K562 (cell line): ENCODE data around the gene RTCA. TPM values are rescaled to one million over a fixed set of nuclear protein-coding genes. Genes with fewer than 3 reads are reported as not detected.

ENCODE experiments used
- ATAC-seq: fragments of 200-7000 bp; cut with Tn5 transposase; 3 replicates; pipeline ENCODE4 v1.9.1; 2020; ENCODE audit warnings: moderate library complexity
- BruUV-seq: library from RNA; stranded (reverse); fragments of 400-500 nt; replicated peaks from 2 replicates; lab custom pipeline; 2021; lab: Mats Ljungman, UMichigan
- CTCF ChIA-PET: fragments of 300-600 bp; formaldehyde crosslinking; extraction: SDS; loops from one replicate; lab custom pipeline; 2021; ENCODE audit warnings: low intra/inter-chr PET ratio; lab: Yijun Ruan, JAX
- POLR2A ChIA-PET: fragments of 300-600, 350-650 bp; sonication (Branson Sonifier 250); formaldehyde crosslinking; extraction: SDS; loops from one replicate; lab custom pipeline; 2021; ENCODE audit warnings: antibody characterized with exemption, inconsistent platforms; lab: Yijun Ruan, JAX
- DNase-seq, 4 experiments: peaks; one replicate each; pipeline versions ENCODE4 v3.0.0 to v3.0.0-alpha.2; 2011 to 2018; ENCODE audit warnings: low spot score in 3 of 4, mixed read lengths in 3 of 4; ENCODE audit errors: extremely low read depth in 1 of 4
- FAIRE-seq: peaks from 2 replicates; lab custom pipeline; 2011; peaks lifted over from hg19 to GRCh38; lab: Jason Lieb, UNC
- H2AFZ ChIP-seq: 2 replicates; pipeline ENCODE4 v1.6.0; 2011; ENCODE audit warnings: low read depth, low read length, control low read depth, inconsistent platforms
- H3K27ac ChIP-seq: fragments of 200-600 bp; 3 replicates; pipeline ENCODE4 v1.8.0; 2011; ENCODE audit warnings: low read depth, mild to moderate bottlenecking, control low read depth, inconsistent platforms, low read length, moderate library complexity, mixed read lengths; ENCODE audit errors: extremely low read depth
- H3K27me3 ChIP-seq, 2 experiments: fragments of 300-600 bp in 1 of 2; 2 replicates in 1 of 2; 3 replicates in 1 of 2; pipeline versions ENCODE4 v1.6.0 to v1.8.0; 2011; ENCODE audit warnings: inconsistent platforms in 2 of 2, low read length in 2 of 2, mild to moderate bottlenecking in 1 of 2, mixed read lengths in 1 of 2, moderate library complexity in 1 of 2; ENCODE audit not compliant: control insufficient read depth in 2 of 2, insufficient read depth in 2 of 2
- H3K36me3 ChIP-seq: fragments of 300-600 bp; 3 replicates; pipeline ENCODE4 v1.8.0; 2011; ENCODE audit warnings: mild to moderate bottlenecking, low read length, inconsistent platforms; ENCODE audit not compliant: control insufficient read depth, insufficient read depth
- H3K4me1 ChIP-seq, 2 experiments: fragments of 200-600 bp in 1 of 2; replicated peaks in 1 of 2; 2 replicates in 1 of 2; 3 replicates in 1 of 2; pipeline versions ENCODE4 v1.5.1 to v1.8.0; 2011; ENCODE audit warnings: inconsistent platforms in 2 of 2, low read length in 2 of 2, mild to moderate bottlenecking in 1 of 2, mixed read lengths in 1 of 2, moderate library complexity in 1 of 2; ENCODE audit not compliant: control insufficient read depth in 2 of 2, insufficient read depth in 2 of 2
- H3K4me2 ChIP-seq: 2 replicates; pipeline ENCODE4 v1.6.1; 2011; ENCODE audit warnings: low read length, control low read depth, inconsistent platforms, mixed read lengths; ENCODE audit not compliant: insufficient read depth
- H3K4me3 ChIP-seq: fragments of 200-600 bp; sonication (generic), shearing (Covaris generic); 2 replicates; pipeline ENCODE4 v1.5.1; 2016; ENCODE audit warnings: control low read depth, inconsistent platforms
- H3K79me2 ChIP-seq: fragments of 200-600 bp; 3 replicates; pipeline ENCODE4 v1.8.0; 2011; ENCODE audit warnings: low read length, inconsistent platforms; ENCODE audit not compliant: control insufficient read depth, insufficient read depth
- H3K9ac ChIP-seq, 2 experiments: 2 replicates each; pipeline versions ENCODE4 v1.6.0 to v1.6.1; 2011; ENCODE audit warnings: low read depth in 2 of 2, low read length in 2 of 2, control low read depth in 1 of 2, inconsistent platforms in 1 of 2, mild to moderate bottlenecking in 1 of 2, mixed read lengths in 1 of 2; ENCODE audit not compliant: insufficient read depth in 1 of 2
- H3K9me1 ChIP-seq: one replicate; pipeline ENCODE4 v1.6.0; 2011; ENCODE audit warnings: inconsistent platforms, mild to moderate bottlenecking, low read length, moderate library complexity; ENCODE audit not compliant: control insufficient read depth, insufficient read depth
- H3K9me3 ChIP-seq: replicated peaks from 2 replicates; pipeline ENCODE4 v1.5.1; 2011; ENCODE audit warnings: low read depth, low read length, inconsistent platforms; ENCODE audit not compliant: control insufficient read depth, insufficient read depth
- H4K20me1 ChIP-seq: replicated peaks from 2 replicates; pipeline ENCODE4 v1.6.1; 2011; ENCODE audit warnings: low read length, inconsistent platforms, mixed read lengths; ENCODE audit not compliant: control insufficient read depth, insufficient read depth
- BRD9 ChIP-seq: fragments of 450-650 bp; IDR thresholded peaks from 2 replicates; pipeline ENCODE4 v1.6.1; 2018; ENCODE audit warnings: low read depth; ENCODE audit not compliant: partially characterized antibody
- GTF2B ChIP-seq: IDR thresholded peaks from 2 replicates; pipeline ENCODE4 v1.6.1; 2011; ENCODE audit not compliant: insufficient read length; ENCODE audit errors: extremely low read depth
- HNRNPUL1 ChIP-seq: fragments of 200-400 bp; formaldehyde crosslinking; IDR thresholded peaks from 2 replicates; pipeline ENCODE4 v1.6.1; 2017; ENCODE audit warnings: low read length
- ZC3H4 ChIP-seq: sonication (generic); formaldehyde crosslinking; IDR thresholded peaks from 2 replicates; pipeline ENCODE4 v1.9.0; 2021; ENCODE audit warnings: missing genetic modification reagents, borderline replicate concordance
- ZNF561 ChIP-seq: fragments of 450-650 bp; formaldehyde crosslinking; conservative IDR thresholded peaks from 2 replicates; pipeline ENCODE4 v1.4.0; 2020; ENCODE audit warnings: mild to moderate bottlenecking, moderate library complexity
- WGBS: fragments of 100-300 bp; shearing (Covaris generic); methylation state at CpG from one replicate; pipeline ENCODE4 v1.1.6; 2016; ENCODE audit warnings: low coverage, mixed read lengths; ENCODE audit not compliant: insufficient coverage; ENCODE audit errors: missing lambda C conversion rate; 5-methylcytosine and 5-hydroxymethylcytosine counted together
- in situ Hi-C: fragments of 300-500 bp; cut with MboI; formaldehyde crosslinking; loops from 4 replicates; pipeline ENCODE4 v1.15.0; 2018; ENCODE audit warnings: inconsistent platforms, mixed read lengths
- intact Hi-C: fragments of 100-400 bp; cut with micrococcal nuclease; formaldehyde crosslinking; loops from 2 replicates; pipeline ENCODE4 v1.14.2; 2022
- polyA plus RNA-seq, 8 experiments: library from polyadenylated mRNA; depleted of rRNA in 4 of 8; stranded (reverse) in 5 of 8; unstranded in 3 of 8; fragments of >200 nt; fragmentation: Nextera tagmentation in 2 of 8; fragmentation: Illumina TruSeq in 1 of 8; extraction: Ambion mirVana in 2 of 8; extraction: Trizol in 1 of 8; gene quantifications; 2 replicates each; pipeline versions ENCODE4 v1.2.1 to v1.2.3, GENCODE V29; 2011 to 2014; ENCODE audit warnings: inconsistent platforms in 1 of 8, missing spikeins in 1 of 8
- total RNA-seq, 7 experiments: library from RNA; depleted of rRNA in 6 of 7; stranded (reverse); fragments of >200 nt in 6 of 7; fragmentation: Illumina TruSeq in 2 of 7; extraction: Trizol in 2 of 7; gene quantifications; 2 replicates each; pipeline versions ENCODE4 v1.2.1 to v1.2.3, GENCODE V29; 2011 to 2021; ENCODE audit warnings: low replicate concordance in 1 of 7

Gene RTCA
- total and polyA plus RNA-seq, 9 of the 15 experiments (the other 6 are each of a cell fraction or from before 2014, with no cell fraction given) = 11.6 to 57.2 (median 43.2) TPM

GRCh38 chr1:100237091-100237490, 28.9 kb upstream of the RTCA start:
- Histone ChIP-seq H3K4me3 (no peak overlapping the region), H3K4me2 (no peak overlapping the region), H3K9me3 (no peaks in the 10 kb centered on the region), H3K27ac (no peak overlapping the region), H3K79me2 (peaks cover 4% of the 10 kb centered on the region; the same call in 1 of the 3 replicates), H3K36me3 (peaks cover 57% of the 10 kb centered on the region), H3K9me1 (no peaks in the 10 kb centered on the region), H2AFZ (no peak overlapping the region), H4K20me1 (no peaks in the 10 kb centered on the region), H3K9ac (no peak overlapping the region), H3K27me3 (no peaks in the 10 kb centered on the region), H3K4me1 (no peaks in the 10 kb centered on the region)
- FAIRE-seq (no peak), ATAC-seq (no peak), DNase-seq (no peak)
- BruUV-seq = no TSS peak
- in situ Hi-C loops (no loop called here), intact Hi-C loops (no loop called here)
- ChIA-PET POLR2A (interaction anchor here (0.9 kb wide), 1 partner anchor 11 kb away, joined by 3 read pairs; no protein-coding TSS in a partner anchor), CTCF (no interaction called here)
- 90% methylated on average over 3 of the region's 3 CpGs for WGBS
- TF ChIP-seq ZC3H4 (CRISPR knock-in tag) (no peak), HNRNPUL1 (no peak), GTF2B (no peak), ZNF561 (CRISPR knock-in tag) (no peak)

- no peaks in the 10 kb centered on the region for H3K9me3 ChIP-seq
- no peaks in the 10 kb centered on the region for H3K9me1 ChIP-seq
- peaks cover 29% of the 10 kb centered on the region for H3K79me2 ChIP-seq
- H3K36me3 ChIP-seq = peaks cover 36% of the 10 kb centered on the region
- ChIA-PET CTCF (no interaction called here), POLR2A (interaction anchor here (0.7 to 2.3 kb wide), 4 partner anchors 10 to 179 kb away, joined by 3 to 11 read pairs (median 4); partner anchors contain the start of gene DBT)
- DNase-seq = no peak
- H3K9ac ChIP-seq = no peak overlapping the region
- no TSS peak for BruUV-seq
- TF ChIP-seq BRD9 = no peak
- intact Hi-C loops = loop anchor here (10.0 kb wide), 1 partner anchor 115 kb away; the partner anchor contains the start of gene CDC14A
- FAIRE-seq = no peak
- no peak overlapping the region for H3K4me3 ChIP-seq
- in situ Hi-C loops = no loop called here
- H3K4me1 ChIP-seq = peaks cover 0 to 2% of the 10 kb centered on the region in 2 experiments; a peak in 1 of 5 replicates
- H3K27ac ChIP-seq = no peak overlapping the region
- no peak overlapping the region for H2AFZ ChIP-seq
- H4K20me1 ChIP-seq = no peaks in the 10 kb centered on the region
- no peak for ATAC-seq
- no peak overlapping the region for H3K4me2 ChIP-seq
- H3K27me3 ChIP-seq = no peaks in the 10 kb centered on the region
These were observed 26.1 kb upstream of the RTCA start for GRCh38 chr1:100239961-100240360.
